SK-N-SH (cell line): ENCODE measurements around the gene PPM1E.

ENCODE experiments used
- JUND ChIP-seq: IDR thresholded peaks from 2 replicates; pipeline ENCODE4 v1.4.0; 2012
- YY1 ChIP-seq: IDR thresholded peaks from 2 replicates; pipeline ENCODE4 v1.4.0; 2012; ENCODE audit warnings: low read depth, mild to moderate bottlenecking
- TF ChIP-seq, protein P1 (sequence below): fragments of 200-600 bp; sonication (generic); IDR thresholded peaks from 2 replicates; pipeline ENCODE4 v1.6.1; 2017; ENCODE audit warnings: antibody characterized with exemption, mild to moderate bottlenecking, moderate library complexity

GRCh38 chr17:58758890-58759289, 3.2 kb downstream of the PPM1E start:
- TF ChIP-seq, protein P1, sequence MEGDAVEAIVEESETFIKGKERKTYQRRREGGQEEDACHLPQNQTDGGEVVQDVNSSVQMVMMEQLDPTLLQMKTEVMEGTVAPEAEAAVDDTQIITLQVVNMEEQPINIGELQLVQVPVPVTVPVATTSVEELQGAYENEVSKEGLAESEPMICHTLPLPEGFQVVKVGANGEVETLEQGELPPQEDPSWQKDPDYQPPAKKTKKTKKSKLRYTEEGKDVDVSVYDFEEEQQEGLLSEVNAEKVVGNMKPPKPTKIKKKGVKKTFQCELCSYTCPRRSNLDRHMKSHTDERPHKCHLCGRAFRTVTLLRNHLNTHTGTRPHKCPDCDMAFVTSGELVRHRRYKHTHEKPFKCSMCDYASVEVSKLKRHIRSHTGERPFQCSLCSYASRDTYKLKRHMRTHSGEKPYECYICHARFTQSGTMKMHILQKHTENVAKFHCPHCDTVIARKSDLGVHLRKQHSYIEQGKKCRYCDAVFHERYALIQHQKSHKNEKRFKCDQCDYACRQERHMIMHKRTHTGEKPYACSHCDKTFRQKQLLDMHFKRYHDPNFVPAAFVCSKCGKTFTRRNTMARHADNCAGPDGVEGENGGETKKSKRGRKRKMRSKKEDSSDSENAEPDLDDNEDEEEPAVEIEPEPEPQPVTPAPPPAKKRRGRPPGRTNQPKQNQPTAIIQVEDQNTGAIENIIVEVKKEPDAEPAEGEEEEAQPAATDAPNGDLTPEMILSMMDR = no peak
- TF ChIP-seq YY1 (no peak), JUND (no peak)
